Uterus (tissue), 2 donors: Measurements from ENCODE around the gene CARMIL3.

Experiments used
- CTCF ChIP-seq, 4 experiments: fragments of 200-600 bp in 2 of 4; fragments of 450-650 bp in 2 of 4; sonication (generic) in 2 of 4; IDR thresholded peaks; one replicate each; pipeline ENCODE4 v1.5.1; 2016 to 2019; ENCODE audit warnings: antibody characterized with exemption in 4 of 4, mild to moderate bottlenecking in 2 of 4, moderate library complexity in 1 of 4
- POLR2A ChIP-seq, 2 donors: fragments of 450-650 bp; IDR thresholded peaks; one replicate each; pipeline ENCODE4 v1.6.1; 2016; ENCODE audit warnings: antibody characterized with exemption in 2 of 2, mild to moderate bottlenecking in 1 of 2, moderate library complexity in 1 of 2

- TF ChIP-seq CTCF (IDR thresholded peaks at IDR 0.05), result no peak
- TF ChIP-seq POLR2A (IDR thresholded peaks at IDR 0.05), result no peak
Measured at GRCh38 chr14:24092505-24093206, 40.8 kb downstream of the CARMIL3 start.
